Middle frontal gyrus (tissue), 1 donor: ENCODE data around the gene MGRN1.

Experiments used
- DNase-seq: peaks from one replicate; pipeline ENCODE4 v3.0.0-alpha.2; 2015; ENCODE audit warnings: low spot score; ENCODE audit errors: extremely low spot score

Gene MGRN1

DNA sequence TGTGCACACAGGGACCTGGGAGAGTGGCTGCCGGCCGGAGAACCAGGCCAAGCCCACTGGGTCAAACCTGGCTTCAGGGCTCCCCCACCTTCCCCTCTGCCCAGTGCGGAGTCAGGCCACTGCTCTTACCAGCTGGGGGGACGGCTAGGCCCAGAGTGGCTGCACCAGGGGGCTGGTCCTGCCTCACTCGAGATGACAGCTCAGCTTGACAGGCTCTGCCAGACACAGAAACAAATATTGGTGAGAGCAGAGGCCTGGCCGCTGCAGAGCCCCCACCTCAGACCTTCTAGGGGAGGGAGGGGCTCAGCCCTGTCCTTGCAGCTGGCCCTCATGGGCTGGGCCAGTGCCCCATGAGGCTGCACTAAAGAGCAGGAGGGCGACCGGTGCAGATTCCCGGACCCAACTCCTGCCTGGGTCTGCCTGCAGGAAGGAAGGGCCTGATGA, 73.2 kb downstream of the MGRN1 start:
- DNase-seq: no peak

DNA sequence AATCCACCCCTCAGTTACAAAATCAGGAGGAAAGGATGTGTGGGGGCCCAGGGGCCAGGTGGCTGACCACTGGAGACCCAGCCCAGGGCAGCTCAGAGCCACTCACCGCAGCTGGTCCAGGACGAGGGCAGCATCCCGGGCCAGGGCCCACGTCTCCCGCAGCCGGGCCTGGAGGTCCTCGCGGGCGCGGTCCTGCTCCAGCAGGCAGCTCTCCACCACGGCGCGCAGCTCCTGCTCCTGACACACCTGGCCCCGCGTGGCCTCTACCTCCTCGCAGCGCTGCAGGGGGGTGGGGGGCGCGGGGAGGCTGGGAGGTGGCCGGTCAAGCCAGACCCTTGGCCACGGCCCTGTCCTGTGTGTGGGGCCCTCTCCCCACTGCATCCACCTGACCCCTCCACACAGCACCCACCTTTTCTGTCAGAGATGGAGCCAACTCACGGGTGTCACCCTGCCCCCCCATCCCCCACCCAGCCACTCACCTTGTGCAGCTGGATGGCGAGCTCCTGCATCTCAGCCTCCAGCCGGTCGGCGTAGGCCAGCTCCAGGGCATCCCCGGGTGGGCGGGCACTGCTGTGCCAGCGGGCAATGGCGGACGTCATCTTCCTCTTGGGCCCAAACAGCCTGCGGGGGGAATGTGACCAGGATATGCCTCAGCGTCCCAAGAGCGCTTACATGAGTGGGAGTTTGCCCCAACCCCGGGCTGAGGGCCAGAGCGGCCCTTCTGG, 73.9 kb downstream of the MGRN1 start:
- DNase-seq: no peak

- no peak for DNase-seq
Measured at GRCh38 chr16:4699046-4699556, 74.5 kb downstream of the MGRN1 start.

- no peak for DNase-seq
Measured at GRCh38 chr16:4700380-4700996, 75.9 kb downstream of the MGRN1 start.

DNA sequence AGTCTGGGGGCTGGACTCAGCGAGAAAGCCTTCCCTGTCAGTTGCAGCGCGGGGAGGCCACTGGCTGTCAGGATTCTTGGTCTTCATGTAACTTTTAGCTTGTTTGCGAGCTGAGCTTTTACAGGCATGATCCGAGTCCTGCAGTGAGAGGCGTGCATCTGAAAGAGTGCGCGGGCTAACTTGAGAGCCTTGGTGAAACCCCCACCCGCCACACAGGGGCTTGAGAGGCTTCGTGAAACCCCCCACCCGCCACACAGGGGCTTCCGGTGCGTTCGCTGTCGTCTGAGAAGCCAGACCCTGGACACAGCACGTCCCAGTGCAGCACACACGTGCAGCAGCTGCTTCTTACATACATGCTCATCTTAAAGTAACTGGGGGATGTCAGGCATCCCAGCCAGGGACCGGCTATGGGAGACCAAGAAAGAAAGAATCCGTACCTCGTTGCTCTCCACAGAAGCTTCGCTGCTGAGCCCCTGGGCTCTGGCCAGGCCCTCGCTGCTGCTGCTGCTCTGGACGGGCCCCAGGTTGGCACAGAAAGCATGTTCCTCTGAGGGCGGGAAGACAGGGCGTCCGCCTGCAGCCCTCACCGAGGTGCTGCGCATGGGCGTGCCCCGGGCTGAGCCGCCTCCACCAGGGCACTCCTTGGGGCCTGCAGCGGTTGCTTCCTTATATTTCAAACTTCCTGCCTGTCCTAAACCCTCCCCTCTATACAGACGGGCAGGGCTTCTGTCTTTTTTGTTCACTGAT, 76.5 kb downstream of the MGRN1 start:
- no peak for DNase-seq

GRCh38 chr16:4701791-4702465, 77.3 kb downstream of the MGRN1 start:
- DNase-seq: no peak

DNA sequence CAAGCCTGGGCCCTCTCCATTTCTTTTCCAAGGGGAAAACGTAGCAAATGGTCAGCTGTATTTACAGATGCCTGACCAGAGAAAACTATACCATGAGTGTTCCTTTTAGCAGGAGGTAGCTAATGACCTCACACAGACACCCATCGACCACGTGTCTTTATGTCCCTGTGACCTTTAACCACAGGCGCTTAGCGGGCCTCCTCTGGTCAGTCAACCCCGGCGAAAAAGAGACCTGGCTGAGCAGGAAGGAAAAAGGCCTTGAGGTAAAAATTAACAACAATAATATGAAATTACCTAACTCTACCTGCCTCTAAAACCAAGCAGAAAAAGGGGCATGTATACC, 77.8 kb downstream of the MGRN1 start:
- DNase-seq: no peak

- no peak for DNase-seq
Measured at GRCh38 chr16:4703906-4704305, 79.3 kb downstream of the MGRN1 start.

GRCh38 chr16:4704491-4704890, 79.9 kb downstream of the MGRN1 start:
- no peak for DNase-seq

DNA sequence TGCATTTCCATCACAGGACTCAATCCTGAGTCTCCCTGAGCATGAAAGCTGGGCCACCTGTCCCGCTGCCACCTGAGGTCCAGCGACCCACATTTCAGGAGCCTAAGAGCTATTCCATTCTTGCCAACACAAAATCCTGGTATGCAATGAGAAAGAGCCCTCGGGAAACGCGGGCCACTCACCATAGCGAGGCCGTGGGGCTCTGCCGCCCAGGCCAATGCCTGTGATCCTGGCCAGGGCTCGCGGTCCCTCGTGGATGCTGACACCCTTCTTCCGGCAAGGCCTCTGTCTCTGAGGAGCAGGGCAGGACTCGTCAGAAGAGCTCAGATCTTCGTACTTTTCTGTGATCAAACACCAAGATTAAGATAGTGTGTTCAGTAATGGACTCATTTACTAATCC, 80.3 kb downstream of the MGRN1 start:
- no peak for DNase-seq

GRCh38 chr16:4706871-4707270, 82.2 kb downstream of the MGRN1 start:
- peak; percentile 29 for DNase-seq

GRCh38 chr16:4709481-4709880, 84.9 kb downstream of the MGRN1 start:
- DNase-seq: no peak

DNA sequence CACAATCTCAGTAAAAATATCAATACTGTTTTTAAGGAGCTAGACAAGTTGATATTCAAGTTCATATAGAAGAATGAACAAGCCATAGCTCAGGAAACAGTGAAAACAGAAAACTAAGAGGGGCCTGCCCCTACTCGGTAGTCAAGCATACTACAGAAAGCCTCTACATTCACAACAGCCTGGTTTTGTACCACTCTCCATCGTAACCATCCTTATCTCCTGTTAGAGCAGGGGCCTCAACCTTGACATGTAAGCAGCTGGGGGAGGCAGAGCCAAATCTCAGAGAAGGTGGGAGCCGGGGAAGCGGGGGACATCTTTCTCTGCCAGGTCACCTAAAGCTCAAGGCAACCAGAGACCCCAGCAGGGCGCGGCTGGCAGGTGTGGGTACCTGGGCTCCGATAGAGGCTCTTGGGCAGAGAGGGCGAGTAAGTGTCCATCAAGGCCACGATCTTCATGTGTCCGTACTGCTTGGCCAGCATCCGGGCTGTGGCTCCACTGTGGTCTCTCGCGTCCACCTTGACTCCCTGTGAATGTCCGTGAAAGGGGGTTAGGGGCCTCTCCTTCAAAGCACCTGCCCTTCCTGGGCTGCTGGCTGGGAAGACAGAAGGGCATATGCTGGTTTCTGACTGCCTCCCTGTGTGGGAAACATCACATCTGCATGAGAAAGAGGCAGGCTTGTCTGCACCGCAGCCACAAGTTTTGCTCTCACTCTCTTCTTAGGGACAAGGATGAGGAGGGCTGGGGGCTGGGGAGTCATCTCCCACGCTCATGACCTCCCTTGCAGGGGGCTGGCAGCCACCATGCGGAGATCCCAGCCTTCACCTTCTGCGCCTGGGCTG, 89.3 kb downstream of the MGRN1 start:
- DNase-seq: no peak

- no peak for DNase-seq
Measured at GRCh38 chr16:4714996-4715395, 90.4 kb downstream of the MGRN1 start.

GRCh38 chr16:4718466-4718865, 93.8 kb downstream of the MGRN1 start:
- no peak for DNase-seq

- no peak for DNase-seq
Measured at GRCh38 chr16:4723071-4723767, 98.6 kb downstream of the MGRN1 start.

GRCh38 chr16:4724661-4725270, 100.1 kb downstream of the MGRN1 start:
- no peak for DNase-seq

DNA sequence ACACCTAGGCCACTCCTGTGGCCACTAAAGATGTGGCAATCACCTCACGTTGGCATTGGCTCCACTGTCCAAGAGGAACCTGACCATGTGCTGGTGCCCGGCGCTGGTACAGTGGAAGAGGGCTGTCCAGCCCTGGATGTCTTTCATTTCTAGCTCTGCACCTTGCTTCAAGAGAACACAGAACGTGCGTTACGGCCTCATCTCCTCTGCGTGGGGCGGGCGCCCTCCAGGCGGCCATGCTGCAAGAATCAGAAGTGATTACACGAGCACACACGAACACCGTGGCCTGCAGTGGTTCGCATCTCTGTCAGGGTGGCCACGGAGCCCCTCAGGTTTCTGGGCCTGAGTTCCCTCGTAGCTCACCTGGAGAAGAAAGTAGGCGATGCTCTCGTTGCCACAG, 102.0 kb downstream of the MGRN1 start:
- no peak for DNase-seq

DNA sequence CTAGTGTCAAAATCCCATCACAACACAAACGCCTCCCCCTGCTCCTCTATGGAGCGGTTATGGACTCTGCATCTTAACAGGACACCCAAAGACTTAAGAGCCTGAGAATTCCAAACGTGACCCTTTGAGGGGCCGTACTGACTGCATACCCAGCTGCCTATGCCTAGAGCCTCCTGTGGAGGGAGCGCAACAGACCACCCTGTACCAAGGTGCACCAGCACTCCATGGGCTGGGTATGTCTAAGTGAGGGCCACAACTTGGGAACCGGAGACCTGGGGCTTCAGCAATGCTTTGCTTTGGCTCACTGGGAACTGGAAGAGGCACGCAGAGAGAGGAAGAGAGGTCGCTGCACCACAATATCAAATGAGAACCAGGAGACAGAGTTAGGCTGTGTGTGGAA, 104.0 kb downstream of the MGRN1 start:
- DNase-seq: no peak

DNA sequence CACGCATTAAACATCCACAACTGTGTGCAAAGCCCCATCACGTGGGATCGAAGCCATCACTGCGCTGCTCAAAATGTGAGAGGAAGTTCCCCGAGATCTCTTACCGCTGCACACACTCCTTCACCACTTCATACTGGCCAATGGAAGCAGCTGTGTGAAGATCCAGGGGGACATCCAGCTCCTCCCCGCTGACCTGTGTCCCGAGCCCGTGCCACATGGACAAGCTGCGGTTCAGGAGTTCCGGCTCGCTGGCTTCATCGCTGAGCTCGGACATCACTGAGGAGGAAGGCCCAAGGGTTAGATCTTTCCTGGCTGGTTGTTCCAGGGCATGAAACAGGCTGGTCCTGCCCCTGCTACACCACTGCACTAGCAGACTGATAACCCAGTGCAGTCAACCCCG, 105.2 kb downstream of the MGRN1 start:
- DNase-seq: no peak
